Posterior cingulate gyrus (tissue), 11 donors: Measurements from ENCODE around the gene PDE6H.

Source experiments
- DNase-seq, 10 donors: peaks; one replicate each; pipeline versions ENCODE4 v3.0.0 to v3.0.0-alpha.2; 2020 to 2021; ENCODE audit warnings: mixed read lengths in 3 of 10
- intact Hi-C: fragments of 100-400 bp; cut with DNase I; formaldehyde crosslinking; loops from one replicate; pipeline ENCODE4 v1.15.1; 2023

PDE6H gene

GRCh38 chr12:14995583-14996425, 23.0 kb downstream of the PDE6H start:
- no peak for DNase-seq
- intact Hi-C loops = loop anchor here (1.0 to 10.0 kb wide), 4 partner anchors 151 to 361 kb away; no protein-coding TSS in a partner anchor

- no peak for DNase-seq
- intact Hi-C loops = loop anchor here (5.0 to 10.0 kb wide), 3 partner anchors 219 to 363 kb away; no protein-coding TSS in a partner anchor
These were observed 25.2 kb downstream of the PDE6H start for GRCh38 chr12:14997998-14998397.

GRCh38 chr12:14999021-14999694, 26.3 kb downstream of the PDE6H start:
- no peak for DNase-seq

GRCh38 chr12:14999695-15000365, 27.0 kb downstream of the PDE6H start:
- intact Hi-C loops = loop anchor here (5.0 to 10.0 kb wide), 3 partner anchors 217 to 365 kb away; no protein-coding TSS in a partner anchor
- no peak for DNase-seq

More at GRCh38 chr12:14999021-14999694, 26.3 kb downstream of the PDE6H start:
- intact Hi-C loops = loop anchor here (5.0 to 10.0 kb wide), 3 partner anchors 218 to 364 kb away; no protein-coding TSS in a partner anchor

- intact Hi-C loops = no loop called here
- no peak for DNase-seq
These were observed 27.7 kb downstream of the PDE6H start for GRCh38 chr12:15000575-15000974.

GRCh38 chr12:15001733-15002382, 29.0 kb downstream of the PDE6H start:
- intact Hi-C loops = no loop called here
- DNase-seq = peak; percentile 21 to 92 (median 50)

- intact Hi-C loops = no loop called here
- no peak for DNase-seq
These were observed 31.6 kb downstream of the PDE6H start for GRCh38 chr12:15004421-15004820.

- intact Hi-C loops = no loop called here
- no peak for DNase-seq
These were observed 32.2 kb downstream of the PDE6H start for GRCh38 chr12:15005064-15005463.

- intact Hi-C loops = no loop called here
- no peak for DNase-seq
These were observed 34.7 kb downstream of the PDE6H start for GRCh38 chr12:15007551-15007950.

GRCh38 chr12:15011162-15011561, 38.3 kb downstream of the PDE6H start:
- intact Hi-C loops = no loop called here
- DNase-seq = no peak

GRCh38 chr12:15013634-15014179, 40.9 kb downstream of the PDE6H start:
- DNase-seq = no peak
- intact Hi-C loops = no loop called here

- intact Hi-C loops = no loop called here
These were observed 41.9 kb downstream of the PDE6H start for GRCh38 chr12:15014708-15015107.

GRCh38 chr12:15015121-15015520, 42.3 kb downstream of the PDE6H start:
- intact Hi-C loops = no loop called here
- DNase-seq = no peak

More at GRCh38 chr12:15014708-15015107, 41.9 kb downstream of the PDE6H start:
- DNase-seq = no peak

GRCh38 chr12:15020156-15020555, 47.3 kb downstream of the PDE6H start:
- intact Hi-C loops = no loop called here

More at GRCh38 chr12:15020156-15020555, 47.3 kb downstream of the PDE6H start:
- no peak for DNase-seq
